Esophagus muscularis mucosa (tissue), 4 donors: ENCODE data around the gene FSHR. TPM values are rescaled to one million over a fixed set of nuclear protein-coding genes. Genes with fewer than 3 reads are reported as not detected.

ENCODE experiments used
- DNase-seq: peaks from one replicate; pipeline ENCODE4 v3.0.0-alpha.2; 2017; ENCODE audit errors: extremely low spot score
- H3K27ac ChIP-seq, 4 donors: fragments of 200-600 bp; sonication (generic); replicated peaks in 1 of 4; 1 replicate in 3 of 4; 2 replicates in 1 of 4; pipeline ENCODE4 v1.5.1; 2016 to 2019; ENCODE audit warnings: mild to moderate bottlenecking in 1 of 4
- H3K27me3 ChIP-seq, 4 donors: fragments of 200-600 bp; sonication (generic); one replicate each; pipeline versions ENCODE4 v1.5.1 to v1.6.0; 2016 to 2019
- H3K36me3 ChIP-seq, 4 donors: fragments of 200-600 bp; sonication (generic); one replicate each; pipeline ENCODE4 v1.5.1; 2016 to 2019
- H3K4me1 ChIP-seq, 4 donors: fragments of 200-600 bp; sonication (generic); one replicate each; pipeline ENCODE4 v1.5.1; 2016 to 2019
- H3K4me3 ChIP-seq, 4 donors: fragments of 200-600 bp; sonication (generic); 1 replicate in 2 of 4; 2 replicates in 2 of 4; pipeline ENCODE4 v1.5.1; 2016 to 2019; ENCODE audit warnings: mild to moderate bottlenecking in 4 of 4, moderate library complexity in 1 of 4
- H3K9me3 ChIP-seq, 4 donors: fragments of 200-600 bp; sonication (generic); 1 replicate in 3 of 4; 2 replicates in 1 of 4; pipeline ENCODE4 v1.5.1; 2016 to 2019
- CTCF ChIP-seq, 3 experiments: fragments of 200-600 bp in 2 of 3; fragments of 450-650 bp in 1 of 3; sonication (generic) in 2 of 3; IDR thresholded peaks; one replicate each; pipeline ENCODE4 v1.5.1; 2017 to 2019; ENCODE audit warnings: antibody characterized with exemption in 3 of 3, mild to moderate bottlenecking in 2 of 3, moderate library complexity in 1 of 3
- EP300 ChIP-seq: sonication (generic); formaldehyde crosslinking; IDR thresholded peaks from one replicate; pipeline ENCODE4 v1.6.1; 2017; ENCODE audit warnings: antibody characterized with exemption
- POLR2A ChIP-seq: fragments of 450-650 bp; IDR thresholded peaks from one replicate; pipeline ENCODE4 v1.6.1; 2017; ENCODE audit warnings: antibody characterized with exemption, moderate library complexity, mild to moderate bottlenecking, low read depth
- POLR2AphosphoS5 ChIP-seq, 2 donors: sonication (generic); formaldehyde crosslinking; IDR thresholded peaks; one replicate each; pipeline ENCODE4 v1.6.1; 2017; ENCODE audit warnings: antibody characterized with exemption in 2 of 2
- WGBS: methylation state at CpG from one replicate; pipeline ENCODE4 v1.1.5; 2018; 5-methylcytosine and 5-hydroxymethylcytosine counted together
- intact Hi-C: fragments of 100-400 bp; cut with DNase I; formaldehyde crosslinking; loops from one replicate; pipeline ENCODE4 v1.15.1; 2023
- total RNA-seq, 4 donors: library from RNA; depleted of rRNA; stranded (reverse); fragments of >200 nt; gene quantifications; one replicate each; pipeline versions ENCODE4 v1.1.0 to v1.2.1, GENCODE V29; 2016

FSHR gene
- total RNA-seq, 4 donors from 2014 or later = not detected

- H3K4me3 ChIP-seq = no peak overlapping the region
- no peaks in the 10 kb centered on the region for H3K9me3 ChIP-seq
- no peak for TF ChIP-seq EP300
- TF ChIP-seq POLR2A = no peak
- TF ChIP-seq POLR2AphosphoS5 (IDR thresholded peaks at IDR 0.05) = no peak
- no peak for DNase-seq
- no peak overlapping the region for H3K27ac ChIP-seq
- H3K36me3 ChIP-seq = no peaks in the 10 kb centered on the region
- WGBS = 0% methylated on average over 1 of the region's 1 CpG
- no peaks in the 10 kb centered on the region for H3K27me3 ChIP-seq
- intact Hi-C loops = no loop called here
- H3K4me1 ChIP-seq = no peaks in the 10 kb centered on the region
Observed at GRCh38 chr2:49123600-49123999, 30.7 kb downstream of the FSHR start.

- intact Hi-C loops = no loop called here
- TF ChIP-seq CTCF (IDR thresholded peaks at IDR 0.05) (no peak), EP300 (no peak), POLR2AphosphoS5 (IDR thresholded peaks at IDR 0.05) (no peak), POLR2A (no peak)
- H3K36me3 ChIP-seq = no peaks in the 10 kb centered on the region
- WGBS = 80% methylated on average over 4 of the region's 4 CpGs
- no peaks in the 10 kb centered on the region for H3K27me3 ChIP-seq
- H3K27ac ChIP-seq = no peak overlapping the region
- H3K9me3 ChIP-seq = no peaks in the 10 kb centered on the region
- H3K4me1 ChIP-seq = no peaks in the 10 kb centered on the region
- no peak for DNase-seq
- H3K4me3 ChIP-seq = no peak overlapping the region
Observed at GRCh38 chr2:49122107-49122506, 32.2 kb downstream of the FSHR start.

DNA sequence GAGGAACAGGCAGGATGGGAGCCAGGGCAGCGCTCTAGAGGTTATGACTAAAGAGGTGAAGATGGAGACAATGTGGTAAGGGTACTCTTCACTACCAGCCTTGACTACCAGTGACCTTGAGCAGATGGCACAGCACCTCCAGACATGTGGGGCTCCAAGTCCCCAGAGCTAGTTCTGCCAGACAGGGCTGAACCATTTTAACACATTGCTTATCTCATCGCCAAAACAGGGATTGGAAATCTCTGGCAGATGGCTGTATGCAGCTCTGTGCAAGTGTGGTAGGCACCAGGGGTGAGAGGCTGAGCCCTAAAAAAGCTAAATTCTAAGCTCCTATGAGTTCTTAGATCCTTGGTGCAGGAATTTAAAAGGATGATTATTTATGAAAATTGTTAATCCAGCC, 41.3 kb downstream of the FSHR start:
- no peak for TF ChIP-seq POLR2AphosphoS5 (IDR thresholded peaks at IDR 0.05)
- TF ChIP-seq EP300 = no peak
- no peak for TF ChIP-seq POLR2A
- no peak for TF ChIP-seq CTCF (IDR thresholded peaks at IDR 0.05)

DNA sequence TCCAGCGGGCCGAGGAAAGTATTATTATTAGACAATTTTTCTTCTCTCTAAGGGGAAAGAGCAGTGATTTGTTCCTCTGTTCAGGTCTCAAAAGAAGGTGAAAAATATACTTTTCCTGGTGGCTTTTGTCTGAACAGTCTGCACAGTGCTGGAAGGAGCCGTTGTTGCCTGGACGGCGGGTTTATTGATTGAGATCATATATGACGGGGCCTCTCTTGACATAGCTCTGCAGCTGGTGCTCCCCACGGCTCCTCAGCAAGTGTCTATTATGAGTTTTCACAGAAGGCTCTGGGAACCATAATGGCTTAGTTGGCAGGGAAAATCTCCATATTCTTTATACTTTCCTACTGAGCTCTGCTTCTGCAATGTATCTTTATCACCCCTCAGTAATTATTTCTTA, 42.9 kb downstream of the FSHR start:
- WGBS = 67% methylated on average over 7 of the region's 7 CpGs
- Histone ChIP-seq H3K36me3 (no peaks in the 10 kb centered on the region), H3K27me3 (no peaks in the 10 kb centered on the region), H3K9me3 (no peaks in the 10 kb centered on the region), H3K4me1 (no peaks in the 10 kb centered on the region), H3K4me3 (no peak overlapping the region), H3K27ac (no peak overlapping the region)
- intact Hi-C loops = no loop called here
- no peak for DNase-seq
- no peak for TF ChIP-seq POLR2AphosphoS5 (IDR thresholded peaks at IDR 0.05)
- TF ChIP-seq CTCF (IDR thresholded peaks at IDR 0.05) = no peak
- TF ChIP-seq POLR2A = no peak
- TF ChIP-seq EP300 = no peak

More for the DNA sequence above, 41.3 kb downstream of the FSHR start:
- no peak overlapping the region for H3K4me3 ChIP-seq
- H3K36me3 ChIP-seq = no peaks in the 10 kb centered on the region
- 93% methylated on average over 2 of the region's 2 CpGs for whole genome bisulfite sequencing
- H3K27me3 ChIP-seq = no peaks in the 10 kb centered on the region
- no peak for DNase-seq
- no peak overlapping the region for H3K27ac ChIP-seq
- no peaks in the 10 kb centered on the region for H3K4me1 ChIP-seq
- intact Hi-C loops = no loop called here
- no peaks in the 10 kb centered on the region for H3K9me3 ChIP-seq

GRCh38 chr2:49111006-49111405, 43.3 kb downstream of the FSHR start:
- no peaks in the 10 kb centered on the region for H3K36me3 ChIP-seq
- no peaks in the 10 kb centered on the region for H3K4me1 ChIP-seq
- no peak overlapping the region for H3K27ac ChIP-seq
- WGBS = 63% methylated on average over 2 of the region's 2 CpGs
- intact Hi-C loops = no loop called here
- no peaks in the 10 kb centered on the region for H3K9me3 ChIP-seq
- no peak overlapping the region for H3K4me3 ChIP-seq
- TF ChIP-seq POLR2AphosphoS5 (IDR thresholded peaks at IDR 0.05) (no peak), CTCF (IDR thresholded peaks at IDR 0.05) (no peak), EP300 (no peak), POLR2A (no peak)
- no peak for DNase-seq
- no peaks in the 10 kb centered on the region for H3K27me3 ChIP-seq
